GM19463 (cell line): ENCODE data around the gene S100B.
A peak's percentile ranks its signal among the peaks of the same experiment; 100 is the strongest.

ENCODE experiments used
- ATAC-seq: cut with Tn5 transposase; IDR thresholded peaks from one replicate; pipeline ENCODE4 v1.9.1; 2021; ENCODE audit warnings: mild to moderate bottlenecking, moderate library complexity; ENCODE audit not compliant: unreplicated experiment

Gene S100B

GRCh38 chr21:46562964-46563607, 41.8 kb downstream of the S100B start:
- ATAC-seq = no peak

- no peak for ATAC-seq
Measured at GRCh38 chr21:46562472-46562871, 42.4 kb downstream of the S100B start.

- ATAC-seq = no peak
Measured at GRCh38 chr21:46561445-46562090, 43.3 kb downstream of the S100B start.

- no peak for ATAC-seq
Measured at GRCh38 chr21:46560568-46561444, 44.1 kb downstream of the S100B start.

GRCh38 chr21:46559291-46559983, 45.4 kb downstream of the S100B start:
- ATAC-seq = peak; percentile 61

GRCh38 chr21:46557919-46558392, 46.9 kb downstream of the S100B start:
- ATAC-seq = no peak

GRCh38 chr21:46557469-46557868, 47.4 kb downstream of the S100B start:
- no peak for ATAC-seq

GRCh38 chr21:46556802-46557201, 48.1 kb downstream of the S100B start:
- ATAC-seq = no peak

- no peak for ATAC-seq
Measured at GRCh38 chr21:46555678-46556077, 49.2 kb downstream of the S100B start.

- no peak for ATAC-seq
Measured at GRCh38 chr21:46555225-46555617, 49.7 kb downstream of the S100B start.

- ATAC-seq = no peak
Measured at GRCh38 chr21:46554431-46555224, 50.3 kb downstream of the S100B start.

- no peak for ATAC-seq
Measured at GRCh38 chr21:46553993-46554392, 50.9 kb downstream of the S100B start.

GRCh38 chr21:46552865-46553379, 52.0 kb downstream of the S100B start:
- ATAC-seq = no peak

- no peak for ATAC-seq
Measured at GRCh38 chr21:46552274-46552673, 52.6 kb downstream of the S100B start.

- no peak for ATAC-seq
Measured at GRCh38 chr21:46551636-46552241, 53.1 kb downstream of the S100B start.

- no peak for ATAC-seq
Measured at GRCh38 chr21:46550116-46550941, 54.6 kb downstream of the S100B start.

GRCh38 chr21:46549650-46550049, 55.2 kb downstream of the S100B start:
- no peak for ATAC-seq
